ENCODE results near the gene UGT2B10.

Gene UGT2B10

DNA sequence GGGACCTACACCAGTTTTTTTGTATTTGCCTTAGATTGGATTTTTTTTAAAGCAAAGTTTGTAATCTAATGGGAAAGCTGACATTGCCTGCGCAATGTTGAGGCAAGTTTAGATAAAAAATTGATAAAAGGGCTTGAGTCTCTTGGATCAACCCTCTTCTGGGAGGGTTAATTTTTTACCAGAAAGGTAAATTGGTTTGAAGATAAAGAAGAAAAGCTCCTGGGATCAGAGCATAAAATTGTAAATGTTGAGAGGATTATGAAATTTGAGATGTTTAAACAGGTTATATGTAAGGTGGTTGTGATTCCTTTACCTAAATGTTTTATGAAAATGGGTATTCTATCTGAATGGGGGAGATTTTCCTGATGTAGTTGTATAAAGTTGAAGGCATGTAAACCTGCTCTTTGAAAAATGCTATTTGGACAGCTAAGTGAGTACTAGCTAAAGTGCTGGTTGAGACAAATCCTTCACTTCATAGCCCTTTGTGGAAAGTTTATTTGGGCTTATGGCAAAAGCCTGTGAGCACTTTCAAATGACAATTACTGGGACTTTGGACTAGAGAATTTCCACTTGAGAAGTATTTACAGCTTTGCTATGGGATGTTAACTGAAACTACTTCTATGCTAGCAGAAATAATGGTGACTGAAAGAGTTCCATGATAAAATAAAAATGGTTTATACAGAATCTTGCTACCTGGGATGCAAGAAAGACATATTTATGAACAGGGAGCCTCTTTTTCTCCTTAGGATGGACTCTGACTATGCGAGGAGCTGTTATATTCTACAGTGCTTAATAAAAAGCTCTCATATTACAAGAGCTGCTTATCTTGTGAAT, 56.2 kb downstream of the UGT2B10 start:
- DNase-seq: no peak

DNA sequence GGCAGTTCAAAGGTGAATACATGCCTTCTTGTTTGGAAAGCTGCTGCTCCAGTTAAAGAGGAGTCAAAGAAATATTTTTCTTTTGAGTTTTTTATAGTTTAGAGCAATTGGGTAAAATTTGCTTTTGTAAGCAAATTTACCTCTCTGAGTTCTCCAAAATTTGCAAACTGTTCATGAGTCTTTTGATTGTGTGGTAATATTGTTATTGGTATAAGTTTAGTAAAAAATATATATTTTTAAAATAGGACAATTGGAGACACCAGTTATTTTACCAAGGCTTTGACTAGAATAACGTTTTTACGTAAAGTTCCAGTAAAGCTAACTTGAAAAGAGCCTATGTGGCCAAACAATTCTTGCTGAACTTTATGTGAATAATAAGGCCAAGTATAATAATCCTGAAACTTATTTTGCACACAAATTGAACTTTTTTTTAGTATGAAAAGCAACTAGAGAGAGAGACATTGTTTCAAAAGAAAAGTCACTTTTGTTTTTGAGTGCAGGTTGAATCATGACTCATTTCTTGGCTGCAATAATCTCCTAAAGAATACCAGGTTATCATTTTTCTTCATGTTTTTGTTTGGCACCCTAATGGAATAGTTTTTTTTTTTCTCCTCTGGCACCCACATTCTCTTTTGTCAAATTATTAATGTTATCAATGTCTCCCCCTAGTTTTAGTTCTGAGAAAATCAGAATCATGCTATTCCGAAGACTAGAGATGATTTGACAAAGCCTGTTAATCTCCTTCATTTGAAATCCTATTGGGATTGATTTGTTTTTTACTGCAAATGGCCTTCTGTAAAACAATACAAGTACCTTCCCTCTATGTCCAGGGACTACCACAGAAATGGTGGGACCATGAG, 57.1 kb downstream of the UGT2B10 start:
- DNase-seq: no peak

DNA sequence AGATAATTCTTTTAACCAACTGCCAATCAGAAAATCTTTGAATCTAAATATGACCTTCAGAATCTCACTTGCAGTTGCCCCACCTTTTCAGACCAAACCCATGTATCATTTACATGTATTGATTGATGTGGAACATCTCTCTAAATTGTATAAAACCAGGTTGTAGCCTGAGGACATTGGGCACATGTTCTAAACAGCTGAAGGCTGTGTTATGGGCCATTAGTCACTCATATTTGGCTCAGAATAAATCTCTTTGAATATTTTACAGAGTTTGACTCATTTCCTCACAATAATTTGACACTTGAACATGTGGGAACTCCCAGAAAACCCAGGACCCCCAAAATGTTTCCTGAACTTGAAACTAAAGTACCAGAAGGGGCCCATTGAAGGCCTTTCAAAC, 58.7 kb downstream of the UGT2B10 start:
- DNase-seq: no peak

DNA sequence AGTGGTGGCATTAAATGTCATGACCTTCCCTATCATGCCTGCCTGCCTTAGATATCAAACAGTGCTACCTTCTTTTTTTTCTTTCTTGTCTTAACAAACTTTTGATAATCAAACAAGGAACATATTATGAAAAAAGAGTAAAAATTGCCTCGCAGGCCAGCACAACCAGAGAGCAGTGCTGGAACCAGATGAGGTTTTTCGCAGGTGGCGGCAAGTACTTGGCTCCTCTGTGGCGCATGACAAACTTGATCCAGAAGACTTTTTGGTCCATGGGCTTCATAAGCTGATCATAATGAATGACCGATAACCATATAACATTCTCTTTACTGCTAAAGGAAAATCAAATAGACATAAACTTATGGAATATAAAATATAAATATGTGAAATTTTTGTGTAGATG, 61.8 kb downstream of the UGT2B10 start:
- DNase-seq: no peak

DNA sequence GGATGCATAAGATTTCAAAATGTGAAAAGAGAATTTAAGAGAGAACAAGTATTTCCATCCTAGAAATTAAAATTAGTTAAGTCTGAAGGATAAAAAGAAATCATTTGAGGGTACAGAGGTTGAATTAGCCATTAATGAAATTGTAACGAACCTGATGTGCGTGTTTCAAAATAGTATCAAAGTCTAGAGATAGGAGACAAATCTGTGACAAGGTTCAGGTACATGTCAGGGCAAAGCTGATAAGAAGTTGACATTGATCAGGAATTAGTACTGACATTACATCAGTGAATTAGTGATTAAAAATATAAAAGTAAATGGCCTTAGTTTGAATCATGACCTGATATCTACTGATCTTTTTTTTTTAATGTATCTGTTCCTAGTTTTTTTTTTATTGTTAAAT, 62.3 kb downstream of the UGT2B10 start:
- DNase-seq: no peak
